ENCODE results near the gene SYNC. TPM values are rescaled to one million over a fixed set of nuclear protein-coding genes. Genes with fewer than 3 reads are reported as not detected.

SYNC gene
- total RNA-seq, 6 experiments from 2014 or later, result 0.29 to 2.1 (median 0.44) TPM

DNA sequence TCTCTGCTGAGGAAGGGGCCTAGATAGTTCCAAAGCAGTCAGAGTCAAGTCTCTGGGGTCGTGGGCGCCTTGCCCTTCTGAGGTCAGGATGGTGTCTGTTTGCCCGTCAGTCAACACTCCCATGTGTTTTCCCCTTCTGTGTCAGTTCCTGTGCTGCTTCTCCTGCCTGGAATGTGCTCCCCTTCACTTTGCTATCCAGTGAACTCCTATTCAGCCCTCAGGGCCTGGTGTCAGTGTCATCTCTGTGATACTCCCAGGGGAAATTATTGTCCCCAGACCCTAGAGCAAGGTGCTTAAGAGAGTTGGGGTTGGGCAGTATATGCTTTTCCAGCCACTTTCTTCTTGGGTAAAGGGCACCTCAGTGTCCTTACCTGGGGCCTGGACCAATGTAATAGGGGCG is 45.8 kb upstream of the SYNC start:
- no peak for ATAC-seq
- H3K27ac ChIP-seq, result no peak overlapping the region
- H3K36me3 ChIP-seq, result no peaks in the 10 kb centered on the region
- no peak overlapping the region for H3K4me3 ChIP-seq
- peaks cover 0 to 6% (median 3%) of the 10 kb centered on the region in 4 donors for H3K4me1 ChIP-seq
- intact Hi-C loops (cut with DNase I), result no loop called here
- 80% methylated on average over 2 of the region's 4 CpGs for WGBS (ENCODE audit: insufficient coverage, low coverage, low lambda C conversion rate, missing lambda C conversion rate)
- H3K27me3 ChIP-seq, result no peaks in the 10 kb centered on the region
- TF ChIP-seq CTCF (IDR thresholded peaks at IDR 0.05), result no peak
- TF ChIP-seq POLR2A (IDR thresholded peaks at IDR 0.05), result no peak
- no peaks in the 10 kb centered on the region for H3K9me3 ChIP-seq
- no peak for DNase-seq

DNA sequence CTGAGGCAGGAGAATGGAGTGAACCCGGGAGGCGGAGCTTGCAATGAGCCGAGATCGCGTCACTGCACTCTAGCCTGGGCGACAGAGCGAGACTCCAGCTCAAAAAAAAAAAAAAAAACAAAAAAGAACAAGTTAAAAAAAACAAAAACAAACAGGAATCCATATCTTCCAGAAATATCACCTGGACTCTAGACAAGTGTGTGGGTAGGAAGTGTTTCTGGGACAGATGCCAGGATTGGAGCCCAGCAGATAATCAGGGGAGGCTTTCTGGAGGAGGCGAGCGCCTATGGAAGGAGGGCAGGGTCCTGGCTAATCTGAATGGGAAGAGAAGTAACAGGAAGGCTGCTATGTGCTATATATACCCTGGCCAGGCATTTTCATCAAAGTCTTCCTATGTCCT is 43.6 kb upstream of the SYNC start:
- ATAC-seq, result peak in 1 of 4 donors; percentile 21
- Histone ChIP-seq H3K4me3 (no peak overlapping the region), H3K36me3 (no peaks in the 10 kb centered on the region), H3K4me1 (peaks cover 0 to 14% (median 7%) of the 10 kb centered on the region in 4 donors), H3K9me3 (no peaks in the 10 kb centered on the region), H3K27ac (no peak overlapping the region), H3K27me3 (no peaks in the 10 kb centered on the region)
- TF ChIP-seq CTCF (IDR thresholded peaks at IDR 0.05), result no peak
- TF ChIP-seq POLR2A (IDR thresholded peaks at IDR 0.05), result no peak
- 69% methylated on average over 8 of the region's 9 CpGs for WGBS (ENCODE audit: insufficient coverage, low coverage, low lambda C conversion rate, missing lambda C conversion rate)
- intact Hi-C loops (cut with DNase I), result no loop called here
- DNase-seq, result no peak

DNA sequence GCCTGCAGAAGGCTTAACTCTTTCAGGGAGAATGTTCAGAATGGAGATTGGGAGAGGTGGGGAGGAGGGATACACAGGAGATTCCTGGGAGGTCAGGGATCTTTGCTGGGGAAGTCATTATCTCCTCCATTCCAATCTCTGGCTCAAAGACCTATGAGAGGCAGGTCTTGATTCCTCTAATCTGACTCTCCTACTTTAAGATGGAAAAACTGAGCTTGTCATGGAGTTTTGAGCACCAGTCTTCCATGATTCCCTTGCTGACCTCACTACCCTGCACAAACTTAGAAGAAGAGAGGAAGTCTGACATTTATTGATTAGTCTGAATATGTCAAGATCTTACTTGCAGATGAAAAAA is 41.5 kb upstream of the SYNC start:
- no peak overlapping the region for H3K4me3 ChIP-seq
- no peak overlapping the region for H3K27ac ChIP-seq
- TF ChIP-seq POLR2A (IDR thresholded peaks at IDR 0.05) (no peak), CTCF (IDR thresholded peaks at IDR 0.05) (no peak)
- intact Hi-C loops (cut with DNase I), result no loop called here
- no peaks in the 10 kb centered on the region for H3K27me3 ChIP-seq
- H3K4me1 ChIP-seq, result peaks cover 0 to 14% (median 7%) of the 10 kb centered on the region in 4 donors
- H3K36me3 ChIP-seq, result no peaks in the 10 kb centered on the region
- ATAC-seq (no peak), DNase-seq (no peak)
- H3K9me3 ChIP-seq, result no peaks in the 10 kb centered on the region

DNA sequence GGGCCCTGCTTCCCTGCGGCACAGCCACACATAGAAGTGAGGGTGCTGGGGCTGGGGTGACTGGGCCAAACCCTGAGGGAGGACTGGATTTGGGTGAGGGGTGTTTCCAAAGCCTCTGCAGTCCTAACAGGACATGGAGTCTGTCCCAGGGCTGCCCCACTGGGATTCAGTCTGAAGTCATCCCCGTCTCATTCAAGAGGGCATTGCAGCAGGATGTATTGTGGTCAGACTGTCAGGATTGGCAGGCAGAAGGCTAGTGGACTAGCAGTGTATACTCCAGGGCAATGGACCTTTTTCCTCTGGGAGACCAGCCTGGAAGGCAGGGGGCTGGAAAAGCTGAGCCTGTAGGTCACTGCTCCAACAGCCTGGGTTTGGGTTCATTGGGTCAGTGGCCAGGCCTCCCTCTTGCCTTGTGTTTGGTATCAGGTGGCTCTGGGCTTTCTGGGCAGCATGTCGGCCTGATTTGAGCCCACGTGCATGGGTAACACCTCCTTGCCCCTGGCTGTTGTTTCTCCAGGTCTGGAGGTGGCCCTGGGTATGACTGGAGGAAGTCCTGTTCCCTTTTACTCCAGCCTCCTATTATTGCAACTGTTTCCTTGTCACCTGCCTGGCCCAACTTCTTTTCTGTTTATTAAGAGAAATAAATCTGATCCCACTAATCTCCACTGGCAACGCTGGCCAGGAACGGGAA is 41.0 kb upstream of the SYNC start:
- DNase-seq (no peak), ATAC-seq (peak; percentile 2 to 20 (median 2))
- H3K27me3 ChIP-seq, result no peaks in the 10 kb centered on the region
- peak overlapping the region in 1 of 3 donors; percentile 73 for H3K4me3 ChIP-seq
- WGBS (ENCODE audit: insufficient coverage, low coverage, low lambda C conversion rate, missing lambda C conversion rate), result 20% methylated on average over 2 of the region's 6 CpGs
- H3K9me3 ChIP-seq, result no peaks in the 10 kb centered on the region
- no peak for TF ChIP-seq POLR2A (IDR thresholded peaks at IDR 0.05)
- no peak for TF ChIP-seq CTCF (IDR thresholded peaks at IDR 0.05)
- H3K36me3 ChIP-seq, result no peaks in the 10 kb centered on the region
- intact Hi-C loops (cut with DNase I), result no loop called here
- H3K27ac ChIP-seq, result peak overlapping the region in 1 of 3 donors; percentile 73
- H3K4me1 ChIP-seq, result peaks cover 0 to 14% (median 7%) of the 10 kb centered on the region in 4 donors

Measured in right lobe of liver (tissue), 6 donors.